Stimulated activated CD8-positive, alpha-beta memory T cell treated with anti-CD3 and anti-CD28 coated beads, Interleukin-2, amount 100 ng/mL, for 48 hours (primary cell): ENCODE data around the gene EARS2.
"Not testable (repeated sequence)": the region's sequence is repeated elsewhere in the genome, so short reads cannot be mapped to it uniquely, and the experiment has no call there.

Experiments
- DNase-seq, 2 donors: peaks; one replicate each; pipeline ENCODE4 v3.0.0-alpha.2; 2020; ENCODE audit warnings: low read depth in 2 of 2

Gene EARS2

DNA sequence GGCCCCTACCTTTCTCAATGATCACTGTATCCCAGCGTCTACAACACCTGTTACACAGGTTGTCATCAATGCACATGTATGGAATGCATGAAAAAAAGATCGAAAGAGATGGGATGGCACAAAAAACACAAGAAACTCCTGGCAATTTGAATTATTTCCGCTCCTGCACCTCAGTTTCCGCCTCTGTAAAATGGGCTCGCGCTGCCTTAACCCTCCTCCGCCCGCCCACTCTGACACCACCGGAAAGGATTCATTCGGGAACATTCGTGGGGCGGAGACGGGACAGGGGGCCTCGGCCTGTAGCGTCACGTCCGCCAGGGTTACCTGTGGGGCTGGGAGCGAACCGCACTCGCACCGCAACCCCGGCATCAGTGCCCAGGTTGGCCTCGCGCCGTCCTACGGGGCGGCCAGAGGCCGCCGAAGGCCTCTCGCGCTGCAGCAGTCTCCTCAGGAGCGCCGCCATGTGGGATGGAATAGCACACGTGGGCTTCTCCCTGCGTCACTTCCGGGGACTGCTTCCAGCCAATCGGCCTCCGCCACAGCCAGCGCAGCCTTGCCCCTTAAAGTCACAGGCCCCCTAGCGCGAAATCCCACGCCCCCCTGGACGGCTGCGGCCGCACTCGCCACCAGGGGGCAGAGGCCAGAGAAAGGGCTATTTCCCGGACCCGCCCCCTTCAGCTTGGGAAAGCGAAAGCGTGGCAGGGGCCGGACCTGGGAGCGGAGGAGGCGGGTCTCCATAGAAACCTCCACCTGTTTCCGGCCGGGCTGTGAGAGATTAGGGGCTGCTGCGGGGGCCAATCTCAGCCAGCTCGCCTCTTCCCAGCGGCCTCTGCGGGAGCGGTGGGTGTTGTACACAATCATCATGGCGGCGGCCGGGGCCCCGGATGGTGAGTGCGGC is at the start of gene EARS2, which contains the start of gene UBFD1:
Gene EARS2, minus strand, starts transcription at position 470 of the 898 bp plus-strand sequence. Its CDS starts 7 bp downstream, at position 463.
Gene UBFD1, plus strand, starts transcription at position 847 of the 898 bp plus-strand sequence. Its CDS starts 16 bp downstream, at position 863.
- peak; percentile 97 for DNase-seq

DNA sequence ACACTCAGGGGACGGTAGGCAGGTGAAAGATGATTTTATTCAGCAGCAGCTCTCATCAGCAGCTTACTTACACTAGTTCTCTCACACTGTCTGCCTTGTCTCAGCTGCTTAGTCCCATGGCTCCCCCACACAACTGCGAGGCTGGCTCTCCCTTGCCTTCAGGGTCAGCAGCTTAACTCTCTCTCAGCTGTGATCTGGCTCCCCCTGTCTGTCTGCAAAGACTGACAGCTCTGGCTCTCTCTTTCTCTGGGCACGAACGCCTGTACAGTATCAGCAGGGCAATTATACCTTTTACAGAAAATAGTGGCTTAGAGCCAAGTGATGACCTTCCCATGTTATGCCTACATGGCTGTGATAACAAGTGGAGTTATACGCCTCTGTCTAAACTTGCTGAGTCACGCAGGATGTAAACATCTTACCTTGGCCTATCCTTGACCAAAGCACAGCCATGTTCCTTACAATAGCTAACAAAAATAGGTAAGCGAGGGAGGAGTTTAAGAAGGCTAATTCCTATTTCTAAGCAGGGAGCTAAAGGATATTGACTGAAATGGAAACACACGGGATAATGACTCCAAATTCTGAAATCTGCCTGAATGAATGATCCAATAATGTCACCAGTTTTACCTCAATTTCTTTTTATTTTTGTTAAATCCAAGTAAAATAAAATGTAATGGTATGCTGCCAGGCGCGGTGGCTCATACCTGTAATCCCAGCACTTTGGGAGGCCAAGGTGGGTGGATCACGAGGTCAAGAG is 40.0 kb upstream of the EARS2 start:
- no peak for DNase-seq

DNA sequence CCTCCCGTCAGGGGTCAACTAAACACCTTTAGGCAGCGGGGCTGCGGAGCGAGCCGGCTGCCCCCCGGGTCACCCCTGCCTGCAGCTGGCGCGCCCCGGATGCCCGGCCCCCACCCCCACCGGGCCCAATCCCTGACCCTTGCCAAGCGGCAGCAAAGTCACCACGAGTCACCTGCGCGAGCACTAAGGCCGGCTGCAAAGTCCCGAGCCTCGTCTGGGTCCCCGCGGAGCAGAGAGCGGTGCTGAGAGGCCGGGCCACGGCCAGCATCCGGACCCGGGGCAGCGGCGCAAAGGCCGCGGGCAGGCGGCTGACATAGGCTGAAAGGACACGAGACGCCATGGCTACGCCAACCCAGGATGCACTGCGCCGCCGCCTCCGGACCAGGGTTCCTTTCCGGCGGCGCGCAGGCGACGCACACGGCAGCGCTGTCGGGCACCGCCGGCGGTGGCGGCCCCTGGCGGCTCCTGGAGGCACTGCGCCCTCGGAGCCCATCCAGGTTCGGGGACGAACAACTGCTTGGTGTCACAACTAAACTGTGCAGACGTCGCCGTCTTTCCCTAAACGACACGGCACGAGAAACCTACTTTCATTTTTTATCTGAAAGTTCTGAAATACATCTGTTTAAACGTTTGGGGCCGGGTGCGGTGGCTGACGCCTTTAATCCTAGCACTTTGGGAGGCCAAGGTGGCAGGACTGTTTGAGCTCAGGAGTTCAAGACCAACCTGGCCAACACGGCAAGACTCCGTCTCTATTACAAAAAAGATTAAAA is 39.0 kb upstream of the EARS2 start, which contains the start of gene NDUFAB1:
Gene NDUFAB1, minus strand, starts transcription at position 366 of the 770 bp plus-strand sequence. Its CDS starts 26 bp downstream, at position 340.
- peak; percentile 88 to 89 for DNase-seq

DNA sequence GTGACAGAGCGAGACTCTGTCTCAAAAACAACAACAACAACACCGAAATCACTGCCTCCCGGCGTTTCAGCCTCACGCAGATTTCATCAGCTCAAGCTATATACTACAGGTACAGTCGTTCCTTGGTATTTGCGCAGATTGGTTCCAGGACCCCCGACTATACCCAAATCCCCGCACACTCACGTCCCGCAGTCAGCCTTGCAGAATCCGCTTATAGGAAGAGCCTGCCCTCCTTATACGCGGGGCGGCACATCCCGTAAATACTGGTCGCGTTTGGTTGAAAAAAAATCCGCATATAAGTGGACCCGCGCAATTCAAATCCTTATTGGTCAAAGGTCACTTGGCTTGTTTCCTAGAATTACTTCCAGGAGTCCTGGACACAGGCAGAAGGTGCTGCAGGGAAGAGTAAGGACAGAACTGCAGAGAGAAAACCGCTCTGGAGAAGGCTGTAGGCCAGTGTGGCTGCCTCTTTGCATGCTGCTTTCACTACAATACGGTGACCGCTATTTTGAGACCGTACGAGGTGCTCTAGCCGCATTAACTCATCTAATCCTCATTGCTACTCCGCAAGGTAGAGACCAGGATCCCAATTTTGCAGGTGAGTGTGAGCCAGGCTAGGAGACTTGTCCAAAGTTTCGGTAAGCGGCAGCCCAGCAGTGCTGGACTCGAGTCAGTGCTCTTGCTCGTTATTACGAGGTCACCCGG is 38.2 kb upstream of the EARS2 start:
- no peak for DNase-seq

DNA sequence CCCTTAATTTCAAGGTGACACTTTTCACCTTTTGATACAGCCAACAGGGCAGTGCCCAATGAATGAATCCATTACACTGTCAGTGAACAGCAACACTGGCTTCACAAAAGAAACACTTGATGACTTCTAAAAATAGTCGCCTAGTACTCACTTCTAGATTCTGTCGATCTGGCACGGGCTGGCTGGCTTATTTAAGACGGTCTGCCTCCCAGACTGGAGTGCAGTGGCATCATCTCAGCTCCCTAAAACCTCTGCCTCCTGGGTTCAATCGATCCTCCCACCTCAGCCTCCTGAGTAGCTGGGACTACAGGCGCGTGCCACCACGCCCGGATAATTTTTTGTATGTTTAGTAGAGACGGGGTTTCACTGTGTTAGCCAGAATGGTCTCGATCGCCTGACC is 37.0 kb upstream of the EARS2 start:
- DNase-seq = no peak

DNA sequence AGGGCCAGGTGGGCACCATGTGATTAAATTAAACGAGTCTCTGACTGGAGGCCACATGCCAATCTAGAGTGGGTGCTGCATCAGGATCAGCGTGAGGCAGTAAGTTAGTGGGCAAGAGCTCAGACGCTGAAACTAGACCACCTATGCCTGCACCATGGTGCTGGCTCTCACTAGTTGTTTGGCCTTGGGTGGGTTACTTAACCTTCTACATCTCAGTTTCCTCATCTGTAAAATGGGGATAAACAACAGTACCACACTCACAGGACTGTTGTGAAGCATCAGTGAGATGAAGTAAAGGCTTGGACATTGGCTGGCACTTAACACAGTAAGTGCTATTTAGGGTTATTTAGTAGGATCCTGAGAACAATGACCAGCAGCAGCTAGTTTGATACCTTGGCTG is 33.0 kb upstream of the EARS2 start:
- DNase-seq = no peak

- no peak for DNase-seq
These were observed 30.6 kb upstream of the EARS2 start for GRCh38 chr16:23587726-23588125.

GRCh38 chr16:23584186-23585076 is 27.3 kb upstream of the EARS2 start:
- DNase-seq = no peak

DNA sequence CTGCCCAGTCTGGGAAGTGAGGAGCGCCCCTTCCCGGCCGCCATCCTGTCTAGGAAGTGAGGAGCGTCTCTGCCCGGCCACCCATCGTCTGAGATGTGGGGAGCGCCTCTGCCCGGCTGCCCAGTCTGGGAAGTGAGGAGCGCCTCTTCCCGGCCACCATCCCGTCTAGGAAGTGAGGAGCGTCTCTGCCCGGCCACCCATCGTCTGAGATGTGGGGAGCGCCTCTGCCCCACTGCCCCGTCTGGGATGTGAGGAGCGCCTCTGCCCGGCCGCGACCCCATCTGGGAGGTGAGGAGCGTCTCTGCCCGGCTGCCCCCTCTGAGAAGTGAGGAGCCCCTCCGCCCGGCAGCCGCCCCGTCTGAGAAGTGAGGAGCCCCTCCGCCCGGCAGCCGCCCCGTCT is 26.1 kb upstream of the EARS2 start:
- DNase-seq = not testable (repeated sequence)

GRCh38 chr16:23581764-23582163 is 24.6 kb upstream of the EARS2 start:
- DNase-seq = no peak

DNA sequence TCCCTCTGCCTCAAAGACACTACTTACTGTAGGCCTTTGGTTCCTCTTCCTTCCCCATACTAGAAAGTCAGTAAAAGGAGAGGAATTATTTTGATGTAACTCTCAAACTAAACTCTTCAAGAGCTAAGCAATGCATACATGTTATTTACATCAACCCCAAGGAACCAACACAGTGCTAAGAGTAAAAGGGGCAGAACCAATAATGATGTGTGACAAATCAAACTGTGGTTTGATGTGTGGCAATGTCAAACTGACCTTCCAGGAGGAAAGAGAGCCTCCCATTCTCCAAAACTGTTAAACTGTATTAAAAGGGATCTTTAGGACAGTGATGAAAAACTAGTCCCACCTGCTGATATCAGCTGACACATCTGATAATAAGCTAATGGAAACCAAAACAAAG is 23.2 kb upstream of the EARS2 start:
- DNase-seq = no peak

- DNase-seq = no peak
These were observed 22.2 kb upstream of the EARS2 start for GRCh38 chr16:23579371-23579770.

DNA sequence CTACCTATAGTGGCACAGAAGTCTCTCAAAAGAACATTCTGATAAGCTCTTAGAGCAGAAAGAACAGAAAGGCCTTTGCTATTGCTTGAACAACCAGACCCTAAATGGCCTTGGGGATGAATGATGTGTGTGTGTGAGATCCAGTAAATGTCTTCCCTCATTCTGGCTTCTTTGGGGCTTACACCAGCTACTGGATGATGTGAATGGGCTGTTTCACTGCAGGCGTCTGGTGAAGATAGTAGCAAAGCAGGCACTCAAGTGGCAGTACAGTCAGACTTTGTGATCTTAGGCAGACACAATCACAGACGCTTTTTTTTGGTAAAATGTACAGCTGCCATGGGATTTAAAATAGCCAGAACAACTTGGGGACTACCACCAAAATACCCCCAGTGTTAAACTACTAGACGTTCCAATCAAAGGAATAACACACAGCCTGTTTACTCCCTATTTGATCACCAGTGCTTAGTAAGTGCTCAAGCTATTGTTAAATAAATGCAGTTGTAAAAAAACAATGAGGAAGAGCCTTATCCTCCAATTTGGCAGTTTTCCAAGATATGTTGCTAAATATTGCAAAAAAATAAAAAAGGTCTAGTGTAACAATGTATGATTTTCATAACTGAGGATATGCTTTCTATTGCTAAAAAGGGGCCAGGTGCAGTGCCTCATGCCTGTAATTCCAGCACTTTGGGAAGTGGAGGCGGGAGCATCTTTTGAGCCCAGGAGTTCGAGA is 21.1 kb upstream of the EARS2 start:
- no peak for DNase-seq

DNA sequence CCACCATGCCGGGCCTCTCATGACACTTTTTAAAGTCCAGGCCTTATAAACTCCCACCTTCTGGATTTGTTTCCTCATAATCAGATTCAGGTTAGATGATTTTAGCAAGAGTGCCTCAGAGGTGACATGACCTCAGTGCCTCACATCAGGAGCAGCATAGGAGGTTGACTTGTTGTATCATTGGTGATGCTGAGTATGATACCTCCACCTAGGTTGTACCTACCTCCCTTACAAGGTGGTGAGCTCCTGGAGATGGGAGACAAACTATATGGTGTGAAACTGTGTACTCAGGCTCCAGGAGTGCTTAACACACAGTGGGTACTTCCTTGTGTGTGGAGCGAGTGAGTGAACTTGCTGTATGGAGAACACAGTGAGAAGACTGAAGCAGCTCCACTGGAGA is 20.3 kb upstream of the EARS2 start:
- DNase-seq = no peak

GRCh38 chr16:23575834-23576233 is 18.7 kb upstream of the EARS2 start:
- DNase-seq = no peak

GRCh38 chr16:23573817-23574216 is 16.7 kb upstream of the EARS2 start:
- no peak for DNase-seq

DNA sequence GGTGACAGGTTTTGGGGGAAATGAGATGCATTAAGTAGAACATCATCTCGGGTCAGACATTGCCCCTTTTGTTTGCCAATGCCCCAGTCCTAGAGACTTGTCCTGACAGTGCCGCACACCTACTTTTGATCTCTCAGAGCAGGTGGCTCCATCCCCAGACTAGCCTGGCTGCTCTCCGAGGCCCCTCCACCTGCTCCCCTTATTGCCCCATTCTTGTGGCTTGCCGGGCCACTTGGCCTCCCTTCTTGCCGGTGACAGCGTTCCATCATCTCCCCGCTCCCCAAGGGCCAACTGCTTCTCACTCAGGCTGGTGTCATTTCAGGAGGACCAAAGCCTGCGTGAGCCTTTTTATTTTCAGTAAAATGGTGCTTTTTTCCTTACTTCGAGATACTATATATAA is 15.2 kb upstream of the EARS2 start:
- DNase-seq = no peak

DNA sequence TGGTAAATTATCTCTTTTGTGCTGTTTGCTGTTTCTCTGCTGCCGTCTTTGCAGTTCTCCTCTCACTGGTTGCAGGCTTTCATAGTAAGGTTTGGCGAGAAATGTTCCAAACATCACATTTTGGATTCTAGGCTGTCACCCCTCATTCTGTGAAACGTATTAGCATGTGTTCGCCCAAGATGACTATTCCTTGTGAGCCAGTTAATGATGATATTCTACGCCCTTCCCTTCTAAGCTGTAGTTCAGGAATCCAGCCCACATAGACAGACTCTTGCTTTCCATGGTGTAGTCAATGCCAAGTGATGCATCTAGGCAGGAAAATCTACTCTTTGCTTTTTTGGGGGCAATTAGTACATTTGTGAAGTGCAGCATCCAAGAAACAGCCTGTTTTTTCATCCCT is 14.7 kb upstream of the EARS2 start:
- no peak for DNase-seq

DNA sequence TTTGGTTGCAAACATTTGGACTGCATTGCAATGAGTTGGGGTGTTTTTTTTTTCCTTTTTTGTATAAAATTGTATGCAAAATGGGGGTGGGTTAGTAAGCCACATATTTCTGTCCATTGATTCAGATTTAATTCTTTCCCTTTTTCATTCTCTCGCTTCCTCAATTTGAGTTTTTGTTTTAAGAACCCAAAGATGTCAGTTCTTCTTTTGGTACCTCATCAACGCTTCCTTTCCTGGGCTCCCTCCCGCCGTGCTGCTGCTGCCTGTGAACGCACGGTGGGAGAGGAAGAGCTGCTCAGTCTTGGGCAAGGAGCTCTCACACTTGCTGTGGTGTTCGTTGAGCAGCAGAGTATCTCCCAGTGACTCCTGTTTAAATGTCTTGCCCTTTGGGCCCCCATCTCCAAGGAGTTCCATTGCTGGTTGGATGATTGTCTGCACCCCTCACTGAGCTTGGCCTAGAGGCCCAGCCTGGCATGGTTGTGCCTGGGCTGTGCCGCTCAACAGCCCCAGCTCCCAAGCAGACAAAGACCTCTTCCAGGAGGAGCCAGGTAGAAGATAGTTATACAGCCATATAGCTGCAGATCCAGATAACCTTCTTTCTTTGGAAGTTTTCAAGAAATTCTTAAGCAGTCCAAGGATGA is 14.0 kb upstream of the EARS2 start:
- DNase-seq = no peak
